CD4-positive, alpha-beta T cell treated with Interleukin-21 for 1 hour (primary cell): ENCODE data around the gene ATP6V0E2.
"Not testable (repeated sequence)": the region's sequence is repeated elsewhere in the genome, so short reads cannot be mapped to it uniquely, and the experiment has no call there.

Source experiments
- DNase-seq: peaks from one replicate; pipeline ENCODE4 v3.0.0-alpha.2; 2020

The ATP6V0E2 gene

DNA sequence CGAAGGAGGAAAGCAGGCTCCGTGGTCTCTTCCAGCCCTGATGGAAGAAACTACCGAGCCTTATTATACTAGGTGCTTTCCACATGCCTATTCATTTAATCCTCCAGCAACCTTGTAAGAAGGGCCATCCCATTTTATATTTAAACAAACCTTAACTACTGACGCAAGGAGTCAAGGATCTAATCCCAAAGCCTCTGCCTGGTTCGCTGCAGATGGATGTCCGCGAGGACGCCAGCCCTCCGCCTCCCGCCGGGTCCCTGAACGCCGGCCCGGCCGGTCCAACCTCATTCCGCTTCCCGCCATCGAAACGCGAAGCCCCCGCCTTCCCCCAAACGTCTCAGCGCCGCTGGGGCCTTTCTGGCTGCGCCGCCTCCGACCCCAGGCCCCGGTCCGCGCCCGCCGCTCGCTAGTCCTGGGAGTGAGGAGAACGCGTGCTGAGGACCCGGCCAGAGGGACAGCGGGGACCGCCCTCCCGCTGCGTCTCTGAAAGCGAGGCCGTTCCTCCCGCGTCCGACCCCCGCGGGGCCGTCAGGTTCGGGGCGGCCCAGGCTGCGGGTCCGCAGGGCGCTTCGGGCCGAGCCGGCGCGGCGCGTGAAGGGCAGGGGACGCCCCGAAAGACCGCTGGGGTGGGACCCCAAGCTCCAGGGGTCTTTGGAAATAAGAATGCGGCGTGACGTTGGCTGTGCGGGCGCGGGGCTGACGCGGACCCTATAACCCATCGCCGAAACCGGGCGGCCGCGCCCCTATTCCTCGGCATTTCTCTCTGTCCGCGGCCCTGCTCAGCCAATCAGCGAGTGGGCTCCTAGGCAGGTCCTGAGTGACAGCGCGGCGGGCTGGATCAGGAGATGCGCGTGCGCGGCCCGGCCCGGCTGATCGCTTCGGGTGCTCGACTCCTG is at the start of gene ATP6V0E2:
Gene ATP6V0E2, plus strand, starts transcription at position 896 of the 896 bp plus-strand sequence. CDS start 97 bp downstream, outside the sequence.
- peak; percentile 94 for DNase-seq

DNA sequence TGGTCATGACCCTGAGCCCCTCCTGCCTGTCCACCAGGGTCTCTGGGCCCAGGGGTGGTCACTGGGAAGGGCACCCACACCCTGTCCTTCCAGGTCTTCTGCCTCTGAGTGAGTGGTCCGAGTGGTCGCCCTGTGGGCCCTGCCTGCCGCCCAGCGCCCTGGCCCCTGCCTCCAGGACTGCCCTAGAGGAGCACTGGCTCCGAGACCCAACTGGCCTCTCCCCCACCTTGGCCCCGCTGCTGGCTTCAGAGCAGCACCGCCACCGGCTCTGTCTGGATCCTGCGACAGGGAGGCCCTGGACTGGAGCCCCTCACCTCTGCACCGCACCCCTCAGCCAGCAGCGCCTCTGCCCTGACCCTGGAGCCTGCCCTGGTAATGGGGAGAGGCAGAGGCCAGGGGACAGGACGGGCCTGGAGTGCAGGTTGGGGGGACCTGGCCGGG is 49.4 kb upstream of the ATP6V0E2 start:
- no peak for DNase-seq

GRCh38 chr7:149824748-149825566 is 48.8 kb upstream of the ATP6V0E2 start:
- no peak for DNase-seq

- no peak for DNase-seq
Observed at GRCh38 chr7:149825567-149826343, 48.0 kb upstream of the ATP6V0E2 start.

GRCh38 chr7:149826344-149827088 is 47.3 kb upstream of the ATP6V0E2 start:
- no peak for DNase-seq

DNA sequence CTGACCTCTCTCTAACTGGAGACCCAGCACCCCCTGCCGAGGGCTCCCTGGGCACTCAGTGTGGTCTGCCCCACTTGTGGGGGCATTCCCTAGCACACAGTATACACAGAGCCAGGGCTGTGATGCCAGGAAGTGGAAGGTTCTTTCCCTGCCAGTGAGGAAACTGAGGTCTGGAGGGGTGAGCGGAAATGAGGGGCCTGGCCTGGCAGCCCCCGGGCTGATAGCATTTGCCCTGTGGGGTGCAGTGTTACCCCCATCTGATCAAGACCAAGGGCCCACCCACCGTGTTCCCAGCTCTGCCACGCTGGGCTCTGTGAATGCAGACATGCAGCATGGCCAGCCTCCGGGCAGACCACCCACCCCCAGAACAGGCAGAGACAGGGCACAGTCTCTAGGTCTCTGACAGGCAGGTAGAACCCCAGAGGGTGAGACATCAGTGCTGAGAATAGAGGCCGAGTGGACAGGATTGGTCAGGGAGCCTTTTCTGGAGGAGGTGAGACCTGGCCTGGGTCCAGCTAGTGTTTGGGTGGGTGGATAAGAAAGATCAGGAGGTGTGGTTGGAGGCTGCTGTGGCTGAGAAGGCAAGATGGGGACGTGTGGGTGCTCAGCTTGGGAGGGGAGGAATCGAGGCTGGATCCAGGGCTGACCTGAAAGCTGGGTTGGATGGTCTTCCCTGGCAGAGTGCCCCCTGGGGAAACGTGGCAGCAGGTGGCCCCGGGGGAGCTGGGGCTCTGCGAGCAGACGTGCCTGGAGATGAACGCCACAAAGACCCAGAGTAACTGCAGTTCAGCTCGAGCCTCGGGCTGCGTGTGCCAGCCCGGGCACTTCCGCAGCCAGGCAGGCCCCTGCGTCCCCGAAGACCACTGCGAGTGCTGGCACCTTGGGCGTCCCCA is 46.4 kb upstream of the ATP6V0E2 start:
- DNase-seq: no peak

DNA sequence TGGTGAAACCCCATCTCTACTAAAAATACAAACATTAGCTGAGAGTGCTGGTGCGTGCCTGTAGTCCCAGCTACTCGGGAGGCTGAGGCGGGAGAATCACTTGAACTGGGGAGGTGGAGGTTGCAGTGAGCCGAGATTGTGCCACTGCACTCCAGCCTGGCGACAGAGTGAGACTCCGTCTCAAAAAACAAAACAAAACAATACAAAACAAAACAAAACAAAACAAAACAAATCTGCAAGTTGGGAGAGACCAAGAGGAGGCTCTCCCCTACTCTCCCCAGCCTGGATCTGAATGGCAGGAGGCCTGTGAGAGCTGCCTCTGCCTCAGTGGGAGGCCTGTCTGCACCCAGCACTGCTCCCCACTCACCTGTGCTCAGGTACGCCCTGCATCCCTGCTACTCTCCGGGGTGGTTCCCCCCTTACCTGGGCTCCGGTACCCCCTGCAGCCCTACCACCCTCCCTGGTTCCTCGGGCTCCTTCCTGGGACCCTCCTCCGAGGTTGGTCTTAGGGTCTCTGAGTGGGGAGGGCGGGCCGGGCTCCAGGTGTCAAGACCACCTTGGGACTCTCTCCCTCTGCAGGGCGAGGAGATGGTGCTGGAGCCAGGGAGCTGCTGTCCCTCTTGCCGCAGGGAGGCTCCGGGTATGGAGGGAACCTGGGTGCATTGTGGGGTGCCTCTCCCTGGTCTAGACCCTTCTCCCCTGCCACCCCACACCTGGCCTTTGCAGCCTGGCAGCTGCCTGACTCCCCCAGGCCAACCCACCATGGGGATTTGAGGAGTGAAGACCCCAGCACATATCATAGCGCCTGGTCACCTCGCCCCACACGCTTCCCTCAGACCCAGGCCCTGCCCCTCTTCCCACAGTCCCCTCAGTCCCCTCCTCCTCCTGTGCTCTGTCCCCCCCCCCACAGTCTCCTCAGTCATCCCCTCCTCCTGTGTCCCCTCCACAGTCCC is 45.1 kb upstream of the ATP6V0E2 start:
- DNase-seq: no peak

DNA sequence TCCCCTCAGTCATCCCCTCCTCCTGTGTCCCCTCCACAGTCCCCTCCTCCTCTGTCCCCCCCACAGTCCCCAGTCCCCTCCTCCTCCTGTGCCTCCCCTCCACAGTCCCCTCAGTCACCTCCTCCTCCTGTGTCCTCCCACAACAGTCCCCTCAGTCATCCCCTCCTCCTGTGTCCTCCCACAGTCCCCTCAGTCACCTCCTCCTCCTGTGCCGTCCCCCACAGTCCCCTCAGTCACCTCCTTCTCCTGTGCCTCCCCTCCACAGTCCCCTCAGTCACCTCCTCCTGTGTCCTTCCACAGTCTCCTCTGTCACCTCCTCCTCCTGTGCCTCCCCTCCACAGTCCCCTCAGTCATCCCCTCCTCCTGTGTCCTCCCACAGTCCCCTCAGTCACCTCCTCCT is 43.2 kb upstream of the ATP6V0E2 start:
- DNase-seq: not testable (repeated sequence)

DNA sequence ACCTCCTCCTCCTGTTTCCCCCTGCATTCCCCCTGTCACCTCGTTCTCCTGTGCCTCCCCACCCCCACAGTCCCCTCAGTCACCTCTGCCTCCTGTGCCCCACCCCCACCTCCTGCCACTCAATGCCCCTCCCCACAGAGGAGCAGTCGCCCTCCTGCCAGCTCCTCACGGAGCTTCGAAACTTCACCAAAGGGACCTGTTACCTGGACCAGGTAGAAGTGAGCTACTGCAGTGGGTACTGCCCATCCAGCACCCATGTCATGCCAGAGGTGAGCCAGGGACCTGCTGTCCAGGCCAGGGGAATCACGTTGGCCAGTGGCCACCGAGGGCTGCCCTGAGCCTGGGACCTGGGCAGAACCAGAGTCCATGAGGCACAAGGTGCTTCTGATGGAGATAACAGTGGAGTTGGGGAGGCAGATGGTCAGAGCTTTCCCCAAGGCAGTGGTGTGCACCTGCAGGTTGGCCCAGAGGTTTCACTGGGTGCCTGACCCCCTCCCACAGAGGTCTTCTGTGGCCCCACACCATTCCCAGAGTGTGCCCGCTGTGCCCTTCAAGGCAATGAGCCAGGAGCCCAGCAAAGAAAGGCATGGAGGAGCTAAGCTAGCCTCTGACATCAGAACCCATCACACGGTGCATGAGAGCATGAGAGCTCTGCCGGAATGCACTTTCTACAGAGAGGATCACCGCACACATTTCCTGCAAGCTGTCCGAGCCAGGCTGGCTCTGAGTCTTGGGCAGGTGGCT is 42.6 kb upstream of the ATP6V0E2 start:
- no peak for DNase-seq

DNA sequence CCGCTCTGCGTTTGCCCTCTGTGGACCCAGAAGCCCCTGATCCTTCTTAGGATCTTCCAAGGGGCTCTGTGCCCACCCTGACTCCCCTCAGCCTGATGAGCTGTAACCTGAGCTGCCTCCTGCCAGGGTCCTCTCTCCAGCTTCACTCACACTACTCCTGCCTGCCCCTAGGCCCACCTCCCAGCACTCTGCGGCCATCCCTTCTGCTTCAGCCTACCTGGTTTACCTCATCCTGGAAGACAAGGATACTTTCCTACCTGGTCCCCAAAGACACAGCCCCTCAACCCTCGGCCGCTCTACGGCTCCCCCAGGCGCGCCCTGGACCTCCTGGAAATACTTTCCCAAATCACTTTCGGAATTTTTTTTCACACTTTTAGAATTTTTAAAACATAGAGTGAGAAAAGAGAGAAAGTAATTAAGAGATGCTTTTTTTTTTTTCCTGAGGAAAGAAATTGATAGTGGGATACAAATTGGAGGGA is 42.0 kb upstream of the ATP6V0E2 start:
- no peak for DNase-seq

- no peak for DNase-seq
Observed at GRCh38 chr7:149832332-149833041, 41.3 kb upstream of the ATP6V0E2 start.

DNA sequence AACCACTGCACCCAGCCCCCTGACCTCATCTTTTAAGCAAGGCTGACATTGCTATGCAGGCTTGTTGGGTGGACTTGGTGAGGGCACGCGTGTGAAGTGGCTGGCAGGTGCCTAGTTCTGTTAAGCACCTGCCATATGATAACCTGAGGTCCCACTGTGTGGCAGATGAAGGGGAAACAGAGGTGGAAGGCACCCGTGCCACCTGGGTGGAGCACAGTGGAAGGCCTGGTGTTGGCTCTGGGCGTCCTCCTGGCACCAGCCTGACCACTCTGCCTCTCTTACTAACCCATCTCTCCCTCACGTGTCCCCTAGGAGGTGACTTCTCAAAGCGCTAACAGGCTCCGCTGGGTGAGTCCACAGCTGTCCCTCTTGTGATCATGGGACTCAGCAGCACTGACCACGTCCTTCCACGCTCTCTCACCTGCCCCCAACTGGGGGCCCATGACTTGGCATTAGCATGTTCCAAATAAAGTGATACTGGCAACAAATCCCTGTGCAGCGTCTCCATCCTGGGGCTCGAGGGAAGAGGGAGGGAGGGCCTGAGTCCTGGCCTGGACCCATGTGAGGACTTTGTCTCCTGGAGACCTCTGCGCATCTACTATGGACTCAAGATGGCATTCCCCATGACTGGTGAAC is 40.2 kb upstream of the ATP6V0E2 start:
- DNase-seq: no peak

DNA sequence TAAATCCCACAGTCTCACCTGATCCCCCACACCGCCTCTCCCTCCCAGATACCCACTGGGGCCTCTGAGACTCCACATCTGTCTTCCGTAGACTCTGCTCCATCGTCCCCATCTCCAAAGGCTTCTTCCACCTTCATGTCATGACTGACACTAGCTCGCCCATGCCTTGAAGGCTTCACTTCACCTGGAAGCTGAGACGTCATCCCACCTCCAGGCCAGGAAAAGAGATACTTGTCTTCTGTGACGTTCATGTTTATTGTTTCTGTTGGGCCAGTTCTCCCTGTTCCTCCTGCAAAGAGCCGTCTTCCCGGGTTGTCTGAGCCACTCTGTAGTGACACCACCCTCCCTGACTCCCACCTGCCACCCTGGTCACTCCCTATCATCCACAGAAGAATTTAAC is 39.2 kb upstream of the ATP6V0E2 start:
- no peak for DNase-seq

GRCh38 chr7:149836434-149836833 is 37.3 kb upstream of the ATP6V0E2 start:
- DNase-seq: no peak

DNA sequence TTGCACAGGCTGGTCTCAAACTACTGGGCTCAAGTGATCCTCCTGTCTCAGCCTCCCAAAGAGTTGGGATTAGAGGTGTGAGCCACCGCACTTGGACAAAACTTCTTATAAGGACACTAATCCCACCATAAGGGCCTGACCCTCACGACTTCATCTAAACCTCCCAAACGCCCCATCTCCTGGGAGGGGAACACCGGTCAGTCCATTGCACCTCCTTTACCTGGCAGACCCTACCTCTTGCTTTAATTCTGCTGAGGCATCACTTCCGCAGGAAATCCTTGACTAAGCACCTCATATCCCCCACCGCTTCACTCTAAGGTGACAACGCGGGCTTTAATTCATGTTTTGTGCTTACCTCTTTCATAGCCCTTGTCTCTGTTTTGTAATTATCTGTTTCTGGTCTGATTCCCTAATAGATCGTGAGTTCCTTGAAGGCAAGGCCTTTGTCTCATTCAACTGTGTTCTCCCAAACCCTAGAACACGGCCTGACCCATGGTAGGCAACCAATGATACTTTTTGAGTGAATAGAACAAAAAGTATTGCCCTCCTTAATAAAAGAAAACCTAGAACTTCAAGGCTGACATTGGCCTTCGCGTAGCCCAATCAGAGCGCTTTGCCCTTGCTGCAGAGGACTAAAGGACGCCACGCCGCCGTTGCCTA is 36.1 kb upstream of the ATP6V0E2 start:
- DNase-seq: no peak

- DNase-seq: peak; percentile 97
Observed at GRCh38 chr7:149838224-149838991, 35.4 kb upstream of the ATP6V0E2 start, which contains the start of gene ZNF862. Gene ZNF862, plus strand, starts transcription at chr7:149838375. Its CDS starts 237 bp downstream, at chr7:149838612.
